SK-N-SH (cell line): ENCODE results near the gene SDK1. TPM values are rescaled to one million over a fixed set of nuclear protein-coding genes. Genes with fewer than 3 reads are reported as not detected.

Source experiments
- CTCF ChIA-PET: fragments of 300-600, 350-600 bp; formaldehyde crosslinking; extraction: SDS; loops from one replicate; lab custom pipeline; 2021; lab: Yijun Ruan, JAX
- POLR2A ChIA-PET: fragments of 350-600 bp; sonication (Branson Sonifier 250); formaldehyde crosslinking; extraction: SDS; loops from one replicate; lab custom pipeline; 2020; ENCODE audit warnings: antibody characterized with exemption, inconsistent platforms; lab: Yijun Ruan, JAX
- DNase-seq: peaks from one replicate; pipeline ENCODE4 v3.0.0; 2012
- H2AFZ ChIP-seq: fragments of 200-600 bp; sonication (generic); 2 replicates; pipeline ENCODE4 v1.8.1; 2016; ENCODE audit warnings: antibody characterized with exemption, mild to moderate bottlenecking, low read depth
- H3F3A ChIP-seq: fragments of 200-600 bp; sonication (generic); replicated peaks from 2 replicates; pipeline ENCODE3; 2016; ENCODE audit warnings: antibody characterized with exemption, mild to moderate bottlenecking; ENCODE audit not compliant: insufficient read depth
- H3K27ac ChIP-seq, 2 experiments: fragments of 200-500 bp in 1 of 2; fragments of 200-600 bp in 1 of 2; sonication (Bioruptor generic) in 1 of 2; sonication (generic), shearing (Covaris generic) in 1 of 2; 2 replicates each; pipeline versions ENCODE4 v1.5.1 to v1.6.1; 2014 to 2016; ENCODE audit warnings: low read depth in 2 of 2, inconsistent platforms in 1 of 2, low read length in 1 of 2, mild to moderate bottlenecking in 1 of 2, mixed read lengths in 1 of 2
- H3K27me3 ChIP-seq: fragments of 200-600 bp; sonication (generic), shearing (Covaris generic); 2 replicates; pipeline ENCODE4 v1.6.1; 2016; ENCODE audit warnings: mixed run types; ENCODE audit not compliant: insufficient read depth
- H3K36me3 ChIP-seq, 2 experiments: fragments of 200-500 bp in 1 of 2; fragments of 200-600 bp in 1 of 2; sonication (Bioruptor generic) in 1 of 2; sonication (generic) in 1 of 2; replicated peaks in 1 of 2; 2 replicates each; pipeline versions ENCODE3 to v1.5.1; 2014 to 2016; ENCODE audit warnings: low read length in 1 of 2, mild to moderate bottlenecking in 1 of 2; ENCODE audit not compliant: insufficient read depth in 2 of 2, control insufficient read depth in 1 of 2
- H3K4me1 ChIP-seq, 2 experiments: fragments of 200-500 bp in 1 of 2; fragments of 200-600 bp in 1 of 2; sonication (Bioruptor generic) in 1 of 2; sonication (generic), shearing (Covaris generic) in 1 of 2; 2 replicates each; pipeline versions ENCODE4 v1.5.1 to v1.6.1; 2014 to 2016; ENCODE audit warnings: low read depth in 1 of 2, low read length in 1 of 2, mixed run types in 1 of 2; ENCODE audit not compliant: insufficient read depth in 2 of 2, control insufficient read depth in 1 of 2
- H3K4me2 ChIP-seq: fragments of 200-600 bp; sonication (generic), shearing (Covaris generic); 2 replicates; pipeline ENCODE4 v1.6.1; 2017; ENCODE audit warnings: mixed run types
- H3K4me3 ChIP-seq, 2 experiments: fragments of 200-500 bp in 1 of 2; fragments of 200-600 bp in 1 of 2; sonication (Bioruptor generic) in 1 of 2; sonication (generic), shearing (Covaris generic) in 1 of 2; 2 replicates each; pipeline versions ENCODE4 v1.5.1 to v1.8.1; 2014 to 2016; ENCODE audit warnings: low read depth in 2 of 2, inconsistent platforms in 1 of 2, low read length in 1 of 2, mild to moderate bottlenecking in 1 of 2, mixed read lengths in 1 of 2, moderate library complexity in 1 of 2
- H3K79me2 ChIP-seq: fragments of 200-600 bp; sonication (generic); 2 replicates; pipeline ENCODE4 v1.8.1; 2017; ENCODE audit warnings: mild to moderate bottlenecking; ENCODE audit not compliant: insufficient read depth
- H3K9ac ChIP-seq: fragments of 200-600 bp; sonication (generic); 2 replicates; pipeline ENCODE4 v1.6.1; 2017; ENCODE audit warnings: mixed run types
- H3K9me2 ChIP-seq: fragments of 200-600 bp; sonication (generic); 2 replicates; pipeline ENCODE4 v1.6.1; 2017; ENCODE audit warnings: mixed run types
- H3K9me3 ChIP-seq: fragments of 200-600 bp; sonication (generic); 2 replicates; pipeline ENCODE4 v1.6.1; 2017; ENCODE audit warnings: mixed run types, mild to moderate bottlenecking, moderate library complexity
- H4K20me1 ChIP-seq: fragments of 200-600 bp; sonication (generic); 2 replicates; pipeline ENCODE4 v1.6.1; 2017; ENCODE audit warnings: mild to moderate bottlenecking, mixed run types; ENCODE audit not compliant: insufficient read depth
- CHD2 ChIP-seq: fragments of 150-350 bp; IDR thresholded peaks from 2 replicates; pipeline ENCODE4 v1.6.1; 2018; ENCODE audit warnings: low read length; ENCODE audit not compliant: partially characterized antibody
- ELF1 ChIP-seq: IDR thresholded peaks from 2 replicates; pipeline ENCODE4 v1.4.0; 2012
- EP300 ChIP-seq, 2 experiments: IDR thresholded peaks; 2 replicates each; pipeline versions ENCODE4 v1.4.0 to v1.6.1; 2012; ENCODE audit warnings: borderline replicate concordance in 1 of 2, low read depth in 1 of 2, low read length in 1 of 2
- FOSL2 ChIP-seq: IDR thresholded peaks from 2 replicates; pipeline ENCODE4 v1.4.0; 2012; ENCODE audit warnings: low read depth, mild to moderate bottlenecking, moderate library complexity, borderline replicate concordance
- FOXM1 ChIP-seq: IDR thresholded peaks from 2 replicates; pipeline ENCODE4 v1.4.0; 2012; ENCODE audit warnings: low read depth, mild to moderate bottlenecking
- MEF2A ChIP-seq: IDR thresholded peaks from 2 replicates; pipeline ENCODE4 v1.4.0; 2012; ENCODE audit warnings: low read depth, borderline replicate concordance
- PBX3 ChIP-seq: IDR thresholded peaks from 2 replicates; pipeline ENCODE4; 2012
- RAD21 ChIP-seq: IDR thresholded peaks from 2 replicates; pipeline ENCODE4 v1.6.1; 2012; ENCODE audit warnings: mild to moderate bottlenecking, low read length
- SIN3A ChIP-seq: IDR thresholded peaks from 2 replicates; pipeline ENCODE4 v1.6.1; 2012; ENCODE audit warnings: low read depth, mild to moderate bottlenecking, low read length, moderate library complexity, borderline replicate concordance
- SMC3 ChIP-seq: IDR thresholded peaks from 2 replicates; pipeline ENCODE4 v1.6.1; 2012; ENCODE audit warnings: low read depth, low read length, improper control_type of control experiment
- TCF12 ChIP-seq: IDR thresholded peaks from 2 replicates; pipeline ENCODE4 v1.4.0; 2012
- TEAD4 ChIP-seq: IDR thresholded peaks from 2 replicates; pipeline ENCODE4 v1.4.0; 2012; ENCODE audit warnings: mild to moderate bottlenecking, borderline replicate concordance; ENCODE audit not compliant: insufficient read depth
- YY1 ChIP-seq: IDR thresholded peaks from 2 replicates; pipeline ENCODE4 v1.4.0; 2012; ENCODE audit warnings: low read depth, mild to moderate bottlenecking
- ZBTB33 ChIP-seq: IDR thresholded peaks from 2 replicates; pipeline ENCODE4 v1.4.0; 2012; ENCODE audit warnings: low read depth, borderline replicate concordance
- WGBS: methylation state at CpG from one replicate; pipeline ENCODE4 v1.1.6; 2017; ENCODE audit warnings: low lambda C conversion rate; 5-methylcytosine and 5-hydroxymethylcytosine counted together
- polyA plus RNA-seq, 3 experiments: library from polyadenylated mRNA; depleted of rRNA; stranded (reverse); fragments of >200 nt; gene quantifications; 2 replicates each; pipeline ENCODE4 v1.2.3, GENCODE V29; 2012
- TF ChIP-seq, protein P1 (sequence below): IDR thresholded peaks from 2 replicates; pipeline ENCODE4 v1.4.0; 2012; ENCODE audit warnings: low read depth, borderline replicate concordance

SDK1 gene
- polyA plus RNA-seq, 1 of the 3 experiments (the other 2 are of a cell fraction) = 1.2 TPM

GRCh38 chr7:3968234-3968633 is 667.2 kb downstream of the SDK1 start:
- Histone ChIP-seq H3K27ac (no peak overlapping the region), H3K4me1 (no peaks in the 10 kb centered on the region), H3K36me3 (no peaks in the 10 kb centered on the region), H3K9ac (no peak overlapping the region), H3K4me3 (no peak overlapping the region), H3K9me3 (no peaks in the 10 kb centered on the region), H3K9me2 (no peaks in the 10 kb centered on the region), H2AFZ (no peak overlapping the region), H3K79me2 (no peaks in the 10 kb centered on the region), H4K20me1 (no peaks in the 10 kb centered on the region), H3F3A (no peaks in the 10 kb centered on the region), H3K4me2 (no peak overlapping the region), H3K27me3 (no peaks in the 10 kb centered on the region)
- DNase-seq = no peak
- TF ChIP-seq PBX3 (no peak), EP300 (IDR thresholded peaks at IDR 0.05; ENCODE audit: borderline replicate concordance in 1 of 2, low read depth in 1 of 2, low read length in 1 of 2) (no peak), TEAD4 (no peak), FOXM1 (no peak), YY1 (no peak), FOSL2 (no peak), CHD2 (no peak), SMC3 (no peak), ELF1 (no peak), ZBTB33 (no peak)
- CTCF ChIA-PET = interaction anchor here (0.9 to 1.0 kb wide), 2 partner anchors 13 to 23 kb away, joined by 3 to 5 read pairs; no protein-coding TSS in a partner anchor
- POLR2A ChIA-PET = no interaction called here
- WGBS = 36% methylated on average over 4 of the region's 4 CpGs

GRCh38 chr7:3969286-3969685 is 668.2 kb downstream of the SDK1 start:
- WGBS = 86% methylated on average over 16 of the region's 16 CpGs
- H3K4me3 ChIP-seq = no peak overlapping the region
- no peak overlapping the region for H3K27ac ChIP-seq
- ChIA-PET POLR2A (no interaction called here), CTCF (interaction anchor here (1.1 kb wide), 1 partner anchor 23 kb away, joined by 3 read pairs; no protein-coding TSS in a partner anchor)
- H2AFZ ChIP-seq = no peak overlapping the region
- no peak overlapping the region for H3K9ac ChIP-seq
- no peaks in the 10 kb centered on the region for H4K20me1 ChIP-seq
- no peaks in the 10 kb centered on the region for H3K9me2 ChIP-seq
- TF ChIP-seq TCF12 (no peak), PBX3 (no peak), MEF2A (no peak), TEAD4 (no peak), SIN3A (no peak), CHD2 (no peak), YY1 (no peak), RAD21 (no peak)
- TF ChIP-seq, protein P1, sequence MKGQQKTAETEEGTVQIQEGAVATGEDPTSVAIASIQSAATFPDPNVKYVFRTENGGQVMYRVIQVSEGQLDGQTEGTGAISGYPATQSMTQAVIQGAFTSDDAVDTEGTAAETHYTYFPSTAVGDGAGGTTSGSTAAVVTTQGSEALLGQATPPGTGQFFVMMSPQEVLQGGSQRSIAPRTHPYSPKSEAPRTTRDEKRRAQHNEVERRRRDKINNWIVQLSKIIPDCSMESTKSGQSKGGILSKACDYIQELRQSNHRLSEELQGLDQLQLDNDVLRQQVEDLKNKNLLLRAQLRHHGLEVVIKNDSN = no peak
- no peaks in the 10 kb centered on the region for H3K27me3 ChIP-seq
- no peaks in the 10 kb centered on the region for H3K79me2 ChIP-seq
- no peaks in the 10 kb centered on the region for H3F3A ChIP-seq
- H3K9me3 ChIP-seq = no peaks in the 10 kb centered on the region
- no peak for DNase-seq
- H3K4me2 ChIP-seq = no peak overlapping the region
- no peaks in the 10 kb centered on the region for H3K36me3 ChIP-seq
- H3K4me1 ChIP-seq = no peaks in the 10 kb centered on the region
